Measurements from ENCODE around the gene GRIK5. TPM values are rescaled to one million over a fixed set of nuclear protein-coding genes. Genes with fewer than 3 reads are reported as not detected.

Gene GRIK5
- polyA plus RNA-seq, 1 experiment: 0.05 TPM

DNA sequence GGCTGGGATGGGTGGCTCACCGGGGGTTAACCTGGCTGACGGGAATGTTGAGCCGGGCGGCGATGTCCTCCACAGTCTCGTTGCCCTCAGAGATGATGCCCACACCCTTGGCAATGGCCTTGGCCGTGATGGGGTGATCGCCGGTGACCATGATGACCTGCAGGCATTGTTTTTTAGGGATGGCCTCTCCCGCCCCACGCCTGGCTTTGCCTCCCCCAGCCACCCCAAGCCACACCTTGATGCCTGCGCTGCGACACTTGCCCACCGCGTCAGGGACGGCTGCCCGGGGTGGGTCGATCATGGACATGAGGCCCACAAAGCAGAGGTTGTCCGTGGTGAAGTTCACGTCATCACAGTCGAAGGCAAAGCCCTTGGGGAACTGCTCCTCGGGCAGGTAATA, 92.1 kb downstream of the GRIK5 start:
- CTCF ChIA-PET: no interaction called here
- H3K9me3 ChIP-seq (ENCODE audit: control insufficient read depth, insufficient read depth, low read length): no peaks in the 10 kb centered on the region
- peaks cover 3% of the 10 kb centered on the region for H3K27me3 ChIP-seq (ENCODE audit: control insufficient read depth, insufficient read depth, low read length)
- TF ChIP-seq, protein P1, sequence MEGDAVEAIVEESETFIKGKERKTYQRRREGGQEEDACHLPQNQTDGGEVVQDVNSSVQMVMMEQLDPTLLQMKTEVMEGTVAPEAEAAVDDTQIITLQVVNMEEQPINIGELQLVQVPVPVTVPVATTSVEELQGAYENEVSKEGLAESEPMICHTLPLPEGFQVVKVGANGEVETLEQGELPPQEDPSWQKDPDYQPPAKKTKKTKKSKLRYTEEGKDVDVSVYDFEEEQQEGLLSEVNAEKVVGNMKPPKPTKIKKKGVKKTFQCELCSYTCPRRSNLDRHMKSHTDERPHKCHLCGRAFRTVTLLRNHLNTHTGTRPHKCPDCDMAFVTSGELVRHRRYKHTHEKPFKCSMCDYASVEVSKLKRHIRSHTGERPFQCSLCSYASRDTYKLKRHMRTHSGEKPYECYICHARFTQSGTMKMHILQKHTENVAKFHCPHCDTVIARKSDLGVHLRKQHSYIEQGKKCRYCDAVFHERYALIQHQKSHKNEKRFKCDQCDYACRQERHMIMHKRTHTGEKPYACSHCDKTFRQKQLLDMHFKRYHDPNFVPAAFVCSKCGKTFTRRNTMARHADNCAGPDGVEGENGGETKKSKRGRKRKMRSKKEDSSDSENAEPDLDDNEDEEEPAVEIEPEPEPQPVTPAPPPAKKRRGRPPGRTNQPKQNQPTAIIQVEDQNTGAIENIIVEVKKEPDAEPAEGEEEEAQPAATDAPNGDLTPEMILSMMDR (IDR thresholded peaks at IDR 0.05; ENCODE audit: low read depth, low read length): no peak
- DNase-seq (ENCODE audit: low read depth, low spot score): no peak
- POLR2A ChIA-PET: no interaction called here
- H3K4me3 ChIP-seq (ENCODE audit: low read depth, low read length): no peak overlapping the region
- H3K27ac ChIP-seq (ENCODE audit: low read depth, low read length): no peak overlapping the region

DNA sequence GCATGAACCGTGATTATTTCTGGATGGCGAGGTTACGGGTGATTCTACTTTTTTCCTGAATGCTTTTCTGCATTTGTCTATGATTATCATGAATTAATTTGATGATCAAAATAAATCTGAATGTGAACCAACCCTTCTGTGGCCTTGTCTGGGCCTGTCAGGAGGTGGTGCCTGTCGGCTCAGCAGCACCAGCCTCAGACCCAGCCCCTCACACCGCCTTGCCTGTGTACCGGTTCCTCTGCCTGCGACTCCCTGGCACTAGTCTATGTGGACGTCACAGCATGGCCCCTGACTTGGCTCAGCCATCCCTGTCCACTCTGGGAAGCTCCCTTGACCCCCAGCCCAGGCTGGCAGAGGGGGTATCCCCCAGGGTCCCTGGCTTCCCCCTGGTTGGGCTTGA, 95.4 kb downstream of the GRIK5 start:
- ChIA-PET CTCF (interaction anchor here (0.7 kb wide), 1 partner anchor 20 kb away, joined by 3 read pairs; no protein-coding TSS in a partner anchor), POLR2A (interaction anchor here (0.7 kb wide), 1 partner anchor 55 kb away, joined by 3 read pairs; no protein-coding TSS in a partner anchor)
- H3K27ac ChIP-seq (ENCODE audit: low read depth, low read length): no peak overlapping the region
- TF ChIP-seq, protein P1 (IDR thresholded peaks at IDR 0.05; ENCODE audit: low read depth, low read length): no peak
- H3K27me3 ChIP-seq (ENCODE audit: control insufficient read depth, insufficient read depth, low read length): peaks cover 3% of the 10 kb centered on the region
- H3K4me3 ChIP-seq (ENCODE audit: low read depth, low read length): no peak overlapping the region
- no peak for DNase-seq (ENCODE audit: low read depth, low spot score)
- no peaks in the 10 kb centered on the region; the same call in 1 of the 2 replicates for H3K9me3 ChIP-seq (ENCODE audit: control insufficient read depth, insufficient read depth, low read length)

DNA sequence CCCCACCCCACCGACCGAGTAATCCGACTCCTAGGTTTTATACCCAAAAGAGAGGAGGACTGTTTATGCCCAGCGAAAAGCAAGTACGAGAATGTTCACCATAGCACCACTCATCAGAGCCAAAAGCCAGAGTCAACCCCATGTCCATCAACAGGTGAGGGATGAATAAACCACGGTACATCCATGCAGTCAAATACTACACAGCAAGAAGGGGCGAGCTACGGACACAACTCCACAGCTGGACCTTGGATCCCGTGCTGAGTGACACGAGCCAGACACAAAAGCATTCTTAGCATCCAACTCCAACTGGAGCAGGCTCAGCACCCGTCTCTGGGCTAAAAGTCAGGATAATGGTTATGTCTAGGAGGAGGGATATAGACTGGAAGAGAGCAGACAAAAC, 98.6 kb downstream of the GRIK5 start:
- Histone ChIP-seq H3K27me3 (ENCODE audit: control insufficient read depth, insufficient read depth, low read length) (peaks cover 13% of the 10 kb centered on the region), H3K27ac (ENCODE audit: low read depth, low read length) (no peak overlapping the region), H3K9me3 (ENCODE audit: control insufficient read depth, insufficient read depth, low read length) (no peaks in the 10 kb centered on the region; the same call in 1 of the 2 replicates), H3K4me3 (ENCODE audit: low read depth, low read length) (no peak overlapping the region)
- TF ChIP-seq, protein P1 (IDR thresholded peaks at IDR 0.05; ENCODE audit: low read depth, low read length): no peak
- POLR2A ChIA-PET: no interaction called here
- CTCF ChIA-PET: no interaction called here
- DNase-seq (ENCODE audit: low read depth, low spot score): no peak

DNA sequence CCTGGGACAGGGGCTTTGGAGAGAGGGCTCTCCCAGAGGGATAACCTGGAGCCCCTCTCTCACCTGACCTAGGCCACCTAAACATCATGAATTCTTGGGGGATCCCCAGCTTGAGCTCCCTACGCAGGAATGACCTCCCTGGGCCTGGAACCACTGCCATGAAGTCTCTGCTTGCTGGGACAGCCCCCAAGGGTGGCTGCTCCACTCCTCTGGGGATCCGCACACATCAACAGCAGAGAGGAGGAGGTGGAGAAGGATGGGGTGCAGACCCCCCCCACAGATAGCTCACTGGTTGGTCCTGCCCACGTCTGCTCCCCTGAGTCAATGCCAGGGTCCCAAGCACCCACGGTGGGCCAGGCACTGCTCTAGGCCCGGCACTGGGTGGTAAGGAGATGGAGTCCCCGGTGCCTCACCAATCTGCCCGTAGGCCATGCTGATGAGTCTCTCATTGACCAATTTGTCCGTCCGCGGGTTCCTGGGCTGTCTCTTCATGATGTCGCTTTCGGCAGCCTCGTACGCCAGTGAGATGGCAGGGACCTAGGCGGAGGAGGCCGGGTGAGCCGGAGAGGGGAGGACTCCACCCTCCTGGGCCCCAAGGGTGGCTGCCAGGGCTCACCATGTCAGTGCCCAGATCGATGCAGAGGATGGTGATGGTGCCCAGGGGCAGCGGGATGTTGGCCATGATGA, 100.1 kb downstream of the GRIK5 start:
- no peaks in the 10 kb centered on the region; the same call in 1 of the 2 replicates for H3K9me3 ChIP-seq (ENCODE audit: control insufficient read depth, insufficient read depth, low read length)
- no peak overlapping the region for H3K4me3 ChIP-seq (ENCODE audit: low read depth, low read length)
- H3K27me3 ChIP-seq (ENCODE audit: control insufficient read depth, insufficient read depth, low read length): peaks cover 16% of the 10 kb centered on the region
- POLR2A ChIA-PET: no interaction called here
- CTCF ChIA-PET: no interaction called here
- no peak for DNase-seq (ENCODE audit: low read depth, low spot score)
- TF ChIP-seq, protein P1 (IDR thresholded peaks at IDR 0.05; ENCODE audit: low read depth, low read length): no peak
- no peak overlapping the region for H3K27ac ChIP-seq (ENCODE audit: low read depth, low read length)

DNA sequence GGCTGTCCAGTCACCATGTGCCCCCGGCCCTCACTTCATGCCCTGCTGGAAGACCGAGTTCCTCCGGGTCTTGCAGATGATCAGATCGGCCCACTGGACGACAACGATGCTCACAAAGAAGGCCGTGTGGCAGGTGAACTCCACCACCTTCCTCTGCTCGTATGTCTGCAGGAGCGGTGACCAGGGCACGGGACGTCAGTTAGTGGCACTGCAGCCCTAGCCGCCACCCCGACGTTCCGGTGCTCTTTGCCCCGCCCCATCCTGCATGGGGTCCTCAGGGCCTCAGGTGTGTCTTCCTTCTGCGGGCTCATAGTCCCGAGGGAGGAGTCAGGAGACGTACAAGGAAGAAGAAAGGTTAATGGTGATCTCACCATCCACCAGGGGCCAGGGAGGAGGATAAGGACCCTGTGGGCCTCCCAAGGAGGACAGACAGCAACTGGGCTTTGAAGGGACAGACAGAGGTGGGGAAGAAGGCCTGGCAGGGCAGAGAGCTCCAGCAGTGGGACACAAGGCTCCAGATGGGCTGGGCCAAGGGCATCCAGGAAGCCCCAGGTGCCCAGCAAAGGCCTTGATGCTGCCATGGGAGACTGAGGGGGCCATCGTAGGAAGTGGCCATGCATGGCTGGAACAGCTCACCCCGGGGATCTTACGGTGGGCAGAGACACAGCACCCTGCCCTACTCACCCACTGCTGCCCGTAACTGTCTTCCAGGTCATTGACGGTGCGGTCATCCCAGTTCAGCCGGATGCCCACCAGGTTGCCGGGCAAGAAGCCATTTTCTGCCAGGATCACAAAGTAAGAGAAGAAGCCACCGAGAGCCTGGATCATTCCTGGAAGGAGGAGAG, 101.0 kb downstream of the GRIK5 start:
- ChIA-PET POLR2A (no interaction called here), CTCF (no interaction called here)
- H3K4me3 ChIP-seq (ENCODE audit: low read depth, low read length): no peak overlapping the region
- H3K9me3 ChIP-seq (ENCODE audit: control insufficient read depth, insufficient read depth, low read length): no peaks in the 10 kb centered on the region; the same call in 1 of the 2 replicates
- no peak for DNase-seq (ENCODE audit: low read depth, low spot score)
- H3K27ac ChIP-seq (ENCODE audit: low read depth, low read length): no peak overlapping the region
- TF ChIP-seq, protein P1 (IDR thresholded peaks at IDR 0.05; ENCODE audit: low read depth, low read length): no peak
- peaks cover 16% of the 10 kb centered on the region for H3K27me3 ChIP-seq (ENCODE audit: control insufficient read depth, insufficient read depth, low read length)
